ENCODE results near the gene FABP3. TPM values are rescaled to one million over a fixed set of nuclear protein-coding genes. Genes with fewer than 3 reads are reported as not detected.

FABP3 gene
- polyA plus RNA-seq, 1 experiment = 11.7 TPM

DNA sequence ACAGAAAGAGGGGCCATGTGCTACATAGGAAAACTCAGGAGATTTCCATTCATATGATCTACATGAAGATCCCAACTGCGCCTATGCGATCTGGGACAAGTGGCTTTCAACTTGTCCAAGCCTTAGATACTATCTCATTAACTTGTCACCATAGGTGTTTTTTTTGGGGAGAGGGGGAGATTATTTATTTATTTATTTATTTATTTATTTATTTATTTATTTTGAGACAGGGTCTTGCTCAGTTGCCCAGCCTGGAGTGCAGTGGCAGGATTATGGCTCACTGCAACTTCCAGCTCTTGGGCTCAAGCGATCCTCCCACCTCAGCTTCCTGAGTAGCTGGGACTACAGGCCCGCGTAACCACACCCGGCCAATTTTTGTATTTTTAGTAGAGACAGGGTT lies 11.3 kb downstream of the FABP3 start:
- H3K36me3 ChIP-seq (ENCODE audit: control insufficient read depth, insufficient read depth, low read length) = peaks cover 13% of the 10 kb centered on the region
- POLR2A ChIA-PET = no interaction called here
- CTCF ChIA-PET = interaction anchor here (0.8 to 2.3 kb wide), 5 partner anchors 10 to 202 kb away, joined by 3 to 6 read pairs (median 4); partner anchors contain the start of gene FABP3
- DNase-seq (ENCODE audit: low read depth) = no peak
- H3K27me3 ChIP-seq (ENCODE audit: control insufficient read depth, insufficient read depth, low read length) = no peaks in the 10 kb centered on the region
- H3K4me3 ChIP-seq (ENCODE audit: low read depth, low read length) = no peak overlapping the region
- TF ChIP-seq, protein P1, sequence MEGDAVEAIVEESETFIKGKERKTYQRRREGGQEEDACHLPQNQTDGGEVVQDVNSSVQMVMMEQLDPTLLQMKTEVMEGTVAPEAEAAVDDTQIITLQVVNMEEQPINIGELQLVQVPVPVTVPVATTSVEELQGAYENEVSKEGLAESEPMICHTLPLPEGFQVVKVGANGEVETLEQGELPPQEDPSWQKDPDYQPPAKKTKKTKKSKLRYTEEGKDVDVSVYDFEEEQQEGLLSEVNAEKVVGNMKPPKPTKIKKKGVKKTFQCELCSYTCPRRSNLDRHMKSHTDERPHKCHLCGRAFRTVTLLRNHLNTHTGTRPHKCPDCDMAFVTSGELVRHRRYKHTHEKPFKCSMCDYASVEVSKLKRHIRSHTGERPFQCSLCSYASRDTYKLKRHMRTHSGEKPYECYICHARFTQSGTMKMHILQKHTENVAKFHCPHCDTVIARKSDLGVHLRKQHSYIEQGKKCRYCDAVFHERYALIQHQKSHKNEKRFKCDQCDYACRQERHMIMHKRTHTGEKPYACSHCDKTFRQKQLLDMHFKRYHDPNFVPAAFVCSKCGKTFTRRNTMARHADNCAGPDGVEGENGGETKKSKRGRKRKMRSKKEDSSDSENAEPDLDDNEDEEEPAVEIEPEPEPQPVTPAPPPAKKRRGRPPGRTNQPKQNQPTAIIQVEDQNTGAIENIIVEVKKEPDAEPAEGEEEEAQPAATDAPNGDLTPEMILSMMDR (IDR thresholded peaks at IDR 0.05; ENCODE audit: insufficient read depth, low read depth, low read length) = no peak

DNA sequence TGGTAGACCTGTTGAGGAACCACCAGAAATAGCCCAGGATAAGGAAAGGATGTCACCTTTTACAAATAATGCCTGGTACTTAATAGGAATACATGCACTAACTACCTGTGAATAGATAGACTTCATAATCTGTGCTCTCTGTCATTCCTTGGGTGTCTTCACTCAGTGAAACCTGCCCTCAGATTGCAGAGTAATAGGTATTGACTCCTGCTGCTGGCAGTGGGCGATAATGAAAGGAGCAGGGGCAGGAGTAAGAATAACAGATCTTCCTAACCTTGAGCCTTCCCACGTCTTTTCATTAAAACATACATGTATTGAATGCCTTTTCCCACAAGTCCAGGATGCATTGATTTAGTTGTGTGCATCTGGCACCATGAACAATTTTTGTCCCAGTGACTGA lies 16.4 kb downstream of the FABP3 start:
- Histone ChIP-seq H3K4me3 (ENCODE audit: low read depth, low read length) (no peak overlapping the region), H3K36me3 (ENCODE audit: control insufficient read depth, insufficient read depth, low read length) (peaks cover 8% of the 10 kb centered on the region), H3K27me3 (ENCODE audit: control insufficient read depth, insufficient read depth, low read length) (no peaks in the 10 kb centered on the region)
- ChIA-PET POLR2A (no interaction called here), CTCF (no interaction called here)
- DNase-seq (ENCODE audit: low read depth) = no peak
- TF ChIP-seq, protein P1 (IDR thresholded peaks at IDR 0.05; ENCODE audit: insufficient read depth, low read depth, low read length) = no peak

DNA sequence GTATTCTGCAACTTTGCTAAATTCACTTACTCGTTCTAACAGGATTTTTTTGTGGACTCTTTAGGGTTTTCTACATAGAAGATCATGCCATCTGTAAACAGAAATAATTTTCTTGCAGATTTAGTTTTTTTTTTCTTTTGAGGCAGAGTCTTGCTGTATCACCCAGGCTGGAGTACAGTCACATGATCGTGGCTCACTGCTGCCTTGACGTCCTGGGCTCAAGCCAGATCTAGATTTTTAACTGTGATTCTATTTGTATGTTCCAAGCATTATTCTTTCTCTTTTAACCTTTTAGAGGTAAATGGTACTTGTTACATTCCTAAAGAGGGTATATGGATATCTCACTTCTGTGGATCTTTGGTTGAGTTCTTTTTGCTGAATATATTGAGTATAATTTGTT lies 18.6 kb downstream of the FABP3 start:
- TF ChIP-seq, protein P1 (IDR thresholded peaks at IDR 0.05; ENCODE audit: insufficient read depth, low read depth, low read length) = no peak
- no peak for DNase-seq (ENCODE audit: low read depth)
- CTCF ChIA-PET = no interaction called here
- Histone ChIP-seq H3K4me3 (ENCODE audit: low read depth, low read length) (no peak overlapping the region), H3K36me3 (ENCODE audit: control insufficient read depth, insufficient read depth, low read length) (peaks cover 8% of the 10 kb centered on the region), H3K27me3 (ENCODE audit: control insufficient read depth, insufficient read depth, low read length) (no peaks in the 10 kb centered on the region)
- POLR2A ChIA-PET = no interaction called here

DNA sequence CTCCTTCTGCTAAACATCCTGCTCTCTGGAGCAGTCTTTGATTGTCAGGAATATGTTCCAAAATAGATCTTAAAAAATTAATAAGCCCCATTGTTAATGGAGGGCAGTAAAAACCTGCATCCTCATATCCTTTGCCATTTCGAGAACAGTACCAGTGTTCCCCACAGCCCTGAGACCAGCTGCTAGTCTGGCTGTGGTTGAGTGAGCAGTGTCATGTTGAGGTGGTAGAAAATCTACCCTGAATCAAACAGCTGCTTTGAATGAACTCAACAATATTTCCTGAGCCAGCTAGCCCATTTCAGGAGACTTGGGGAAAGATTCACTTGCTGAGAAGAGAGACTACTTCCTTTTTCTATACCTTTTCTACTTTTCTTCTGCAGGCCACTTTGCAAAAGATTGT lies 24.4 kb downstream of the FABP3 start:
- TF ChIP-seq, protein P1 (IDR thresholded peaks at IDR 0.05; ENCODE audit: insufficient read depth, low read depth, low read length) = no peak
- H3K27me3 ChIP-seq (ENCODE audit: control insufficient read depth, insufficient read depth, low read length) = no peaks in the 10 kb centered on the region
- ChIA-PET CTCF (interaction anchor here (1.0 to 2.1 kb wide), 5 partner anchors 9 to 15 kb away, joined by 3 to 5 read pairs (median 4); no protein-coding TSS in a partner anchor), POLR2A (no interaction called here)
- no peak overlapping the region for H3K4me3 ChIP-seq (ENCODE audit: low read depth, low read length)
- peaks cover 9% of the 10 kb centered on the region; the same call in 1 of the 2 replicates for H3K36me3 ChIP-seq (ENCODE audit: control insufficient read depth, insufficient read depth, low read length)
- DNase-seq (ENCODE audit: low read depth) = no peak

DNA sequence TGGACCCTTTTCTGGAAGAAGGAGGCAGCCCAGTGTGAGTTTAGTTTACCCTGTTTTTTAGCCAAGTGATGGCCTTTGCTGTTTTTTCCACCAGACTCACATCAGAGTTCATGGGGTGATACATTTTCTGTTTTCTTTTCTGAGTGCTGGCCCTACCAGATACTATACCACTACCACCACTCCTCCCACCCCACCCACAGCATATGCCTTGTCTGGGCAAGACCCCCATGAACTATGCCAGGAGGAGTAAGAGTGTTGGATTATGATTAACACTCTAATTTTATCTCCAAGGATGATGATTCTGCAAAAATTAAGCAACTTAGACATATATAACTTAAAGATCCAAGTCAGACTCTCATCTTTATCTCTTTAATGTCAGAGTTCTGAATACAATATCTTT lies 26.1 kb downstream of the FABP3 start:
- DNase-seq (ENCODE audit: low read depth) = no peak
- TF ChIP-seq, protein P1 (IDR thresholded peaks at IDR 0.05; ENCODE audit: insufficient read depth, low read depth, low read length) = no peak
- H3K36me3 ChIP-seq (ENCODE audit: control insufficient read depth, insufficient read depth, low read length) = peaks cover 7% of the 10 kb centered on the region; the same call in 1 of the 2 replicates
- H3K27me3 ChIP-seq (ENCODE audit: control insufficient read depth, insufficient read depth, low read length) = no peaks in the 10 kb centered on the region
- no peak overlapping the region for H3K4me3 ChIP-seq (ENCODE audit: low read depth, low read length)
- POLR2A ChIA-PET = no interaction called here
- CTCF ChIA-PET = interaction anchor here (1.2 kb wide), 1 partner anchor 10 kb away, joined by 3 read pairs; no protein-coding TSS in a partner anchor
